Measurements from ENCODE around the gene PPP4R1.
"Not testable (repeated sequence)": the region's sequence is repeated elsewhere in the genome, so short reads cannot be mapped to it uniquely, and the experiment has no call there.

The PPP4R1 gene

GRCh38 chr18:9608298-9608697 is 6.1 kb downstream of the PPP4R1 start:
- peak; percentile 13 to 33 for DNase-seq (ENCODE audit: low read depth in 2 of 2)
- TF ChIP-seq, protein P1, sequence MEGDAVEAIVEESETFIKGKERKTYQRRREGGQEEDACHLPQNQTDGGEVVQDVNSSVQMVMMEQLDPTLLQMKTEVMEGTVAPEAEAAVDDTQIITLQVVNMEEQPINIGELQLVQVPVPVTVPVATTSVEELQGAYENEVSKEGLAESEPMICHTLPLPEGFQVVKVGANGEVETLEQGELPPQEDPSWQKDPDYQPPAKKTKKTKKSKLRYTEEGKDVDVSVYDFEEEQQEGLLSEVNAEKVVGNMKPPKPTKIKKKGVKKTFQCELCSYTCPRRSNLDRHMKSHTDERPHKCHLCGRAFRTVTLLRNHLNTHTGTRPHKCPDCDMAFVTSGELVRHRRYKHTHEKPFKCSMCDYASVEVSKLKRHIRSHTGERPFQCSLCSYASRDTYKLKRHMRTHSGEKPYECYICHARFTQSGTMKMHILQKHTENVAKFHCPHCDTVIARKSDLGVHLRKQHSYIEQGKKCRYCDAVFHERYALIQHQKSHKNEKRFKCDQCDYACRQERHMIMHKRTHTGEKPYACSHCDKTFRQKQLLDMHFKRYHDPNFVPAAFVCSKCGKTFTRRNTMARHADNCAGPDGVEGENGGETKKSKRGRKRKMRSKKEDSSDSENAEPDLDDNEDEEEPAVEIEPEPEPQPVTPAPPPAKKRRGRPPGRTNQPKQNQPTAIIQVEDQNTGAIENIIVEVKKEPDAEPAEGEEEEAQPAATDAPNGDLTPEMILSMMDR (IDR thresholded peaks at IDR 0.05; ENCODE audit: low read depth, low read length), result no peak
- no peak overlapping the region for H3K4me3 ChIP-seq (replicated peaks in 1 of 2; ENCODE audit: low read depth in 2 of 2, low read length in 2 of 2)

DNA sequence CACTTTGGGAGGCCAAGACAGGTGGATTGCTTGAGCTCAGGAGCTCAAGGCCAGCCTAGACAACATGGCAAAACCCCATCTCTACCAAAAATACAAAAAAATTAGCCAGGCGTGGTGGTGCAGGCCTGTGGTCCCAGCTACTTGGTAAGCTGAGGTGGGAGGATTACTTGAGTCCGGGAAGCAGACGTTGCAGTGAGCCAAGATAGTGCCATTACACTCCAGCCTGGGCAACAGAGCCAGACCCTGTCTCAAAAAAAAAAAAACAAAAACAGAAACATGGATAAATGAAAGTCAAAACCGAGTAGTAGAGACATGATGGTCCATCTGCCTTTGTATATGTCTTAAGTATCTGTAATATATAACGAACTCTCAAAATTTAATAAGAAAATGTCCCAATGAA is 7.2 kb downstream of the PPP4R1 start:
- not testable (repeated sequence) for H3K4me3 ChIP-seq (replicated peaks in 1 of 2; ENCODE audit: low read depth in 2 of 2, low read length in 2 of 2); DNase-seq (ENCODE audit: low read depth in 2 of 2)

DNA sequence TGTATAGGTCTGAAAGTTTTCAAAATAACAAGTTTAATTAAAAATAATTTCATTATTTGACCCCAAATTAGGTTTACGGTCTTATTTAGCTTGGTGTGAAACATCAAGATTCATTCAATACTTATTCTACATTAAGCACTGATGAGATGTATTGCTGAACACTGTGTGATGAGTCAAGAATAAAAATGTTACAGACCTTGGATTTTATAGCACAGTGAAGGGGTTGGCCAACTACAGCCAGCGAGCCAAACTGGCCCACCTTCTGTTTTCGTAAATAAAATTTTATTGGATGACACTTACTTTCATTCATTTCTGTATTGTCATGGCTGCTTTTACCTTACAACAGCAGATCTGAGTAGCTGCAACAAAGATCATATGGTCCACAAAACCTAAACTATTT is 8.3 kb downstream of the PPP4R1 start:
- TF ChIP-seq, protein P1 (IDR thresholded peaks at IDR 0.05; ENCODE audit: low read depth, low read length), result no peak
- no peak for DNase-seq (ENCODE audit: low read depth in 2 of 2)
- no peak overlapping the region for H3K4me3 ChIP-seq (replicated peaks in 1 of 2; ENCODE audit: low read depth in 2 of 2, low read length in 2 of 2)

DNA sequence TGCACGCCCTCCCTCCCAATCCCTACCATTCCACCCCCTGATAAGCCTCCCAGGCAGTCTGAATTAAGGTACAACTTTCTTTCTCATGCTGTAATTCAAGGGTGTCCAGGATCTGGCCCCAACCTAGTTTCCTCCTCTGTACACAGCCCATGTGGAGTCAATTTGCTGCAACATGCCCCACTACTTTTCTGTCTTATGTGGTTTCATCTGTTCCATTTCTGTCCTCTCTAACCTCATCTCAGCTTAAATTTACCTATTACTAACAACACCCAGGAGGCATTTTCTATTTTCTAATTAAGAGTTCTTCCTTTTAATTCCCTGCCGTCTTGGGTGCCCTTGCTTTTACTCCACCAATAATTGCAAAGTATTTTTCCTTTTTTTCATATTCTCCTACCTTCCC is 10.0 kb downstream of the PPP4R1 start:
- no peak for DNase-seq (ENCODE audit: low read depth in 2 of 2)
- TF ChIP-seq, protein P1 (IDR thresholded peaks at IDR 0.05; ENCODE audit: low read depth, low read length), result no peak
- no peak overlapping the region for H3K4me3 ChIP-seq (replicated peaks in 1 of 2; ENCODE audit: low read depth in 2 of 2, low read length in 2 of 2)

GRCh38 chr18:9599328-9599727 is 15.0 kb downstream of the PPP4R1 start:
- no peak for DNase-seq (ENCODE audit: low read depth in 2 of 2)
- TF ChIP-seq, protein P1 (IDR thresholded peaks at IDR 0.05; ENCODE audit: low read depth, low read length), result no peak
- no peak overlapping the region for H3K4me3 ChIP-seq (replicated peaks in 1 of 2; ENCODE audit: low read depth in 2 of 2, low read length in 2 of 2)

DNA sequence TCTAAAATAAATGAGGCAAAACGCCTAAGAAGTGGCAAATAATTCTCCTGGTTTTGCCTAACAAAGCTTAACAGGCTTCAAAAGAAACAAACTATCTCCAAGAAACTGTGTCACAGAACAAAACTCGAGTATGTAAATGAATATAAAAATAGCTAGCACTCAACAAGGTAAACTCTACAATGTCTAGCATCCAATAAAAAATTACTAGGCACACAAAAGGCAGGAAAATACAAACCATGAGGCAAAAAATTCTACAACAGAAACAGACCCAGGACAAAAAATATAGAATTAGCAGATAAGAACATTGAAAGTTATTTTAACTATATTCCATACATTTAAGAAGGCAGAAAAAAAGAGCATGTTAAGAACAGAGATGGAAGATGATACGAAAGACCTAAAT is 16.8 kb downstream of the PPP4R1 start:
- TF ChIP-seq, protein P1 (IDR thresholded peaks at IDR 0.05; ENCODE audit: low read depth, low read length), result no peak
- H3K4me3 ChIP-seq (replicated peaks in 1 of 2; ENCODE audit: low read depth in 2 of 2, low read length in 2 of 2), result no peak overlapping the region
- DNase-seq (ENCODE audit: low read depth in 2 of 2), result no peak

GRCh38 chr18:9596843-9597526 is 17.4 kb downstream of the PPP4R1 start:
- H3K4me3 ChIP-seq (replicated peaks in 1 of 2; ENCODE audit: low read depth in 2 of 2, low read length in 2 of 2), result no peak overlapping the region
- TF ChIP-seq, protein P1 (IDR thresholded peaks at IDR 0.05; ENCODE audit: low read depth, low read length), result no peak
- DNase-seq (ENCODE audit: low read depth in 2 of 2), result no peak

All from cardiac fibroblast (primary cell).